HepG2 (cell line): ENCODE measurements around the gene ZC3H18.

Experiments used
- GABPA ChIP-seq, 2 experiments: IDR thresholded peaks; 2 replicates each; pipeline ENCODE4 v1.6.1; 2011 to 2016; ENCODE audit warnings: low read depth in 2 of 2, low read length in 1 of 2, missing biosample characterization in 1 of 2, missing genetic modification characterization in 1 of 2
- HDAC6 ChIP-seq: fragments of 200-600 bp; sonication (generic); IDR thresholded peaks from 2 replicates; pipeline ENCODE4 v1.7.0; 2017; ENCODE audit warnings: mild to moderate bottlenecking, antibody characterized with exemption, low read length, low read depth
- HOMEZ ChIP-seq: IDR thresholded peaks from 2 replicates; pipeline ENCODE4 v1.6.1; 2016; ENCODE audit warnings: low read depth
- MAX ChIP-seq: IDR thresholded peaks from 2 replicates; pipeline ENCODE4 v1.6.1; 2012; ENCODE audit warnings: inconsistent platforms
- TAF15 ChIP-seq: fragments of 200-400 bp; formaldehyde crosslinking; IDR thresholded peaks from one replicate; pipeline ENCODE4 v1.6.1; 2018; ENCODE audit warnings: mild to moderate bottlenecking, low read depth, low read length; ENCODE audit not compliant: poor library complexity, severe bottlenecking
- ZBTB33 ChIP-seq: sonication (generic); formaldehyde crosslinking; IDR thresholded peaks from 2 replicates; pipeline ENCODE4 v1.4.0; 2020; ENCODE audit warnings: missing genetic modification reagents
- ZFP36L2 ChIP-seq: sonication (generic); formaldehyde crosslinking; IDR thresholded peaks from 2 replicates; pipeline ENCODE4 v1.4.0; 2020; ENCODE audit warnings: missing genetic modification reagents
- ZNF512B ChIP-seq: sonication (generic); formaldehyde crosslinking; IDR thresholded peaks from 2 replicates; pipeline ENCODE4 v1.5.1; 2020; ENCODE audit warnings: missing genetic modification reagents, mild to moderate bottlenecking, borderline replicate concordance
- TF ChIP-seq, protein P1 (sequence below): sonication (generic); formaldehyde crosslinking; IDR thresholded peaks from 2 replicates; pipeline ENCODE4 v1.4.0; 2020; ENCODE audit warnings: missing genetic modification reagents, borderline replicate concordance
- TF ChIP-seq, protein P2 (sequence below): sonication (generic); formaldehyde crosslinking; IDR thresholded peaks from 2 replicates; pipeline ENCODE4 v1.5.0; 2020; ENCODE audit warnings: mild to moderate bottlenecking, missing genetic modification reagents
- TF ChIP-seq, protein P3 (sequence below): sonication (generic); formaldehyde crosslinking; IDR thresholded peaks from 2 replicates; pipeline ENCODE4 v1.8.0; 2022; ENCODE audit warnings: mild to moderate bottlenecking, missing genetic modification reagents, moderate library complexity

GRCh38 chr16:88530051-88530857 lies 39.9 kb upstream of the ZC3H18 start:
- TF ChIP-seq MAX, result no peak
- no peak for TF ChIP-seq ZNF512B (CRISPR knock-in tag)
- TF ChIP-seq ZFP36L2, result no peak
- no peak for TF ChIP-seq ZBTB33
- no peak for TF ChIP-seq HDAC6
- TF ChIP-seq, protein P1, sequence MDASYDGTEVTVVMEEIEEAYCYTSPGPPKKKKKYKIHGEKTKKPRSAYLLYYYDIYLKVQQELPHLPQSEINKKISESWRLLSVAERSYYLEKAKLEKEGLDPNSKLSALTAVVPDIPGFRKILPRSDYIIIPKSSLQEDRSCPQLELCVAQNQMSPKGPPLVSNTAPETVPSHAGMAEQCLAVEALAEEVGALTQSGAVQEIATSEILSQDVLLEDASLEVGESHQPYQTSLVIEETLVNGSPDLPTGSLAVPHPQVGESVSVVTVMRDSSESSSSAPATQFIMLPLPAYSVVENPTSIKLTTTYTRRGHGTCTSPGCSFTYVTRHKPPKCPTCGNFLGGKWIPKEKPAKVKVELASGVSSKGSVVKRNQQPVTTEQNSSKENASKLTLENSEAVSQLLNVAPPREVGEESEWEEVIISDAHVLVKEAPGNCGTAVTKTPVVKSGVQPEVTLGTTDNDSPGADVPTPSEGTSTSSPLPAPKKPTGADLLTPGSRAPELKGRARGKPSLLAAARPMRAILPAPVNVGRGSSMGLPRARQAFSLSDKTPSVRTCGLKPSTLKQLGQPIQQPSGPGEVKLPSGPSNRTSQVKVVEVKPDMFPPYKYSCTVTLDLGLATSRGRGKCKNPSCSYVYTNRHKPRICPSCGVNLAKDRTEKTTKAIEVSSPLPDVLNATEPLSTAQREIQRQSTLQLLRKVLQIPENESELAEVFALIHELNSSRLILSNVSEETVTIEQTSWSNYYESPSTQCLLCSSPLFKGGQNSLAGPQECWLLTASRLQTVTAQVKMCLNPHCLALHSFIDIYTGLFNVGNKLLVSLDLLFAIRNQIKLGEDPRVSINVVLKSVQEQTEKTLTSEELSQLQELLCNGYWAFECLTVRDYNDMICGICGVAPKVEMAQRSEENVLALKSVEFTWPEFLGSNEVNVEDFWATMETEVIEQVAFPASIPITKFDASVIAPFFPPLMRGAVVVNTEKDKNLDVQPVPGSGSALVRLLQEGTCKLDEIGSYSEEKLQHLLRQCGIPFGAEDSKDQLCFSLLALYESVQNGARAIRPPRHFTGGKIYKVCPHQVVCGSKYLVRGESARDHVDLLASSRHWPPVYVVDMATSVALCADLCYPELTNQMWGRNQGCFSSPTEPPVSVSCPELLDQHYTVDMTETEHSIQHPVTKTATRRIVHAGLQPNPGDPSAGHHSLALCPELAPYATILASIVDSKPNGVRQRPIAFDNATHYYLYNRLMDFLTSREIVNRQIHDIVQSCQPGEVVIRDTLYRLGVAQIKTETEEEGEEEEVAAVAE (CRISPR knock-in tag), result no peak
- TF ChIP-seq TAF15, result no peak
- no peak for TF ChIP-seq HOMEZ
- TF ChIP-seq, protein P2, sequence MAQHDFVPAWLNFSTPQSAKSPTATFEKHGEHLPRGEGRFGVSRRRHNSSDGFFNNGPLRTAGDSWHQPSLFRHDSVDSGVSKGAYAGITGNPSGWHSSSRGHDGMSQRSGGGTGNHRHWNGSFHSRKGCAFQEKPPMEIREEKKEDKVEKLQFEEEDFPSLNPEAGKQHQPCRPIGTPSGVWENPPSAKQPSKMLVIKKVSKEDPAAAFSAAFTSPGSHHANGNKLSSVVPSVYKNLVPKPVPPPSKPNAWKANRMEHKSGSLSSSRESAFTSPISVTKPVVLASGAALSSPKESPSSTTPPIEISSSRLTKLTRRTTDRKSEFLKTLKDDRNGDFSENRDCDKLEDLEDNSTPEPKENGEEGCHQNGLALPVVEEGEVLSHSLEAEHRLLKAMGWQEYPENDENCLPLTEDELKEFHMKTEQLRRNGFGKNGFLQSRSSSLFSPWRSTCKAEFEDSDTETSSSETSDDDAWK (CRISPR knock-in tag), result no peak
- TF ChIP-seq GABPA (IDR thresholded peaks at IDR 0.05; ENCODE audit: low read depth, low read length), result no peak
- TF ChIP-seq GABPA (CRISPR knock-in tag; IDR thresholded peaks at IDR 0.05; ENCODE audit: low read depth), result no peak
- TF ChIP-seq, protein P3, sequence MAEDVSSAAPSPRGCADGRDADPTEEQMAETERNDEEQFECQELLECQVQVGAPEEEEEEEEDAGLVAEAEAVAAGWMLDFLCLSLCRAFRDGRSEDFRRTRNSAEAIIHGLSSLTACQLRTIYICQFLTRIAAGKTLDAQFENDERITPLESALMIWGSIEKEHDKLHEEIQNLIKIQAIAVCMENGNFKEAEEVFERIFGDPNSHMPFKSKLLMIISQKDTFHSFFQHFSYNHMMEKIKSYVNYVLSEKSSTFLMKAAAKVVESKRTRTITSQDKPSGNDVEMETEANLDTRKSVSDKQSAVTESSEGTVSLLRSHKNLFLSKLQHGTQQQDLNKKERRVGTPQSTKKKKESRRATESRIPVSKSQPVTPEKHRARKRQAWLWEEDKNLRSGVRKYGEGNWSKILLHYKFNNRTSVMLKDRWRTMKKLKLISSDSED (CRISPR knock-in tag), result no peak
